Right hindlimb (tissue), 1 donor: ENCODE data around the gene DHRSX.
A peak's percentile ranks its signal among the peaks of the same experiment; 100 is the strongest.
"Not testable (repeated sequence)": the region's sequence is repeated elsewhere in the genome, so short reads cannot be mapped to it uniquely, and the experiment has no call there.

ENCODE experiments used
- DNase-seq: peaks from one replicate; pipeline ENCODE4 v3.0.0-alpha.2; 2018

DHRSX gene

DNA sequence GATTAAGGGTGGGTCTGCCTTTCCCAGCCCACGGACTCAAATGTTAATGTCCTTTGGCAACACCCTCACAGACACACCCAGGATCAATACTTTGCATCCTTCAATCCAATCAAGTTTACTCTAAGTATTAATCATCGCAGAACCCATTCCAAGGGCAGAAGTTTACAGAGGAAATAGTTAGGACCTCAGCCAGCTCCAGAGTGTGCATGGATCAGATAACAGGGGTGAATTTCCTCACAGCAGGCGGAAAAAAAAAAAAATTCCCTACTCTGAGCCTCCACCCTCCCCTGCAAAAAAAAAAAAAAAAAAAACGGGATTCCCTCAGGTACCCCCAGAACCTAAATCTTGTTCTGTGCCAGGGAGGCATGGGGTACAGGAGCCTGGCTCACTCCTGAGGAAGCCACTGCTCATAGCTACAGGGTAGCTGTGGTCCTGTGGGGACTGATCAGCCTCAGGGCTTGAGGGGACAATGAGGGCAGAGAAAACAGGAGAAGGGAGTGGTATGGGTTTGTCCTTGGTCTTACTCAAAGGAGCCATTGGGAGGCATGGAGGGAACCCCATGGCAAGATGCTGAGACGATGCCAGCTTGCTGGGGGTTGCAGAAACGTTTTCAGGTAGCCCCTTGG is 113.0 kb downstream of the DHRSX start:
- no peak for DNase-seq

DNA sequence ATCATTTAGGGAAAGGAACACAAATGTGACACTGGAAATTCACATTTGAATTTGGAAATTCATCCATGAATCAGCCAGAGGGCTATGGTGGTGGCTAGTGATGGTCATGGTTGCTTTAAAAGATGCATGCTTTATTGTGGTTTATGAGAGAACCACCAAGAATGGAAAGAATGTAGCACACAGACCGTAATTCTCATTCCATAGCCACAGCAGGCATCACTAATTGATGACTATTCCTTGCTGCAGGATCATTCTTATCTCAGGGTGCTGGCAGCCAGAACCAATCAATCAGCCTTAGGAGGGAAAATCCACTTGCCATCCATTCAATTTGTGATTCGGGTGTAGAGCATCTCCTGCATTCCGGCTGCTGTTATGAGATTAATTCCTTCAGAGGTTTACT is 115.6 kb downstream of the DHRSX start:
- no peak for DNase-seq

DNA sequence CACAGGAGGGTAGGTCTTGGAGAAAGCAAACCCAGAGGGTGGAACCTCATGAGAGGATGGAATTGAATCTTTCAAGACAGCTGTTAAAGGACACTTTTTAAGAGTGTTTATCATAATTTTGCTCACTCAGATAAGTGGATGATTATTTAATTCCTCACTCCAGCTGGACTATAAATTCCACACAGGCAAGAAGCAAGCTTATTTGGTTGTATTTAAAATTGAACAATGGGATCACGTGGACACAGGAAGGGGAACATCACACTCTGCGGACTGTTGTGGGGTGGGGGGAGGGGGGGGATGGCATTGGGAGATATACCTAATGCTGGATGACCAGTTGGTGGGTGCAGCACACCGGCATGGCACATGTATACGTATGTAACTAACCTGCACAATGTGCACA is 116.3 kb downstream of the DHRSX start:
- no peak for DNase-seq

DNA sequence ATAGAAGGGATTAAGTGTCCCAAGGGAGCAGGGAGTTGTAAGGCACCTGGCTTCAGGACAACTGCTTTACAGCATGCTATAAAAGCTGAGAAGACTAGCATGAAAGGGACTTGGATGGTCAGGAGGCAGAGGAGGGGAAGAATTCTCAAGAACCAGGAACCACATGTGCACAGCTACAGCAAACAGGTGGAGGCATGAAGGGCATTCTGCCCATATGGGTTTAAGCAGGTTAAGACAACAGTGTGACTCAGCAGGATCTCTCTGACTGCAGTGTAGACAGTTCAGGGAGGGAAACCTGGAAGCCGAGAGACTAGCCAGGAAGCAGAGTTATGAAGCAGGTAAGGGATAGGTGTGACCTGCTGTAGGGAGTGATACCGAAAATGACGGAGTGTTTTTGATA is 117.0 kb downstream of the DHRSX start:
- no peak for DNase-seq

DNA sequence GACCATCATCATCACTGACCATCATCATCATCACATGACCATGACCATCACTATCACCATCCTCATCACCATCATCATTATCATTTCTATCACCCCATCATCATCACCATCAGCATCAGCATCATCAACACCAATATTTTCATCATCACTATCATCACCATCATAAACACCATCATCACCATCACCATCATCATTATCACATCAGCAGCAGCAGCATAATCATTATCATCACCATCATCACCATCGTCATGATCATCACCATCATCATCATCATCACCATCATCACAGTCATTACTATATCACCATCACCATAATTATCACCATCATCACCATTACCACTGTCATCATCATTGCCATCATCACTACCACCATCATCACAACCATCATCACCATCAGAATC is 117.6 kb downstream of the DHRSX start:
- no peak for DNase-seq

DNA sequence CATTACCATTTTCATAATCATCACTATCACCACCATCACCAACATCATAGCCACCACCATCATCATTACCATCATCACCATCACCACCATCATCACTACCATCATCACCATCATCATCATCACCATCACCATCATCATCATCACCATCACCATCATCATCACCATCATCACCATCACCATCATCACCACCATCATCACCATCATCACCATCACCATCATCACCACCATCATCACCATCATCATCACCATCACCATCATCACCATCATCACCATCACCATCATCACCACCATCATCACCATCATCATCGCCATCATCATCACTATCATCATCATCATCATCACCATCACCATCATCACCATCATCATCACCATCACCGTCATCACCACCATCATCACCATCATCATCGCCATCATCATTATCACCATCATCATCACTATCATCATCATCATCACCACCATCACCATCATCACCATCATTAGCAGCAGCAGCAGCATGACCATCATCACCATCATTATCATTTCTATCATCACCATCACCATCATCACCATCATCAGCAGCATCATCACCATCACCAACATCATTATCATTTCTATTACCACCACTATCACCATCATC is 118.2 kb downstream of the DHRSX start:
- not testable (repeated sequence) for DNase-seq

DNA sequence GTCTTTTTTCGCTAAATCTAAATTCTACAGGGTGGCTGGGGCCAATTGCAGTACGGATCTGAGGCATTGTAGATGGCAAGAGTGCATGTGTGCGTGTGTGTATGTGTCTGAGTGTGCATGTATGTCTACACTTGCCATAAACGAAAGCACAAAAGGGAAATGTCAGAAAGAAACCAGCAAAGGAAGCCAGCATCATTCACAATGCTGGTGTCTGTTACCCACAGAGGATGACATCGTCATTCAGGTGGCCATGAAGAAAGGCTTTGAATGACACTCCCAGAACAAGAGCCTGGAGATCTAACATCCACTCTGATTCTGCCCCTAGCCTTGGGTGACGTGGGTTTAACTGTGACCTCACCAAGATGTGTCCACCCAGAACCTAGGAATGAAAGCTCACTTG is 124.6 kb downstream of the DHRSX start:
- DNase-seq, result no peak

DNA sequence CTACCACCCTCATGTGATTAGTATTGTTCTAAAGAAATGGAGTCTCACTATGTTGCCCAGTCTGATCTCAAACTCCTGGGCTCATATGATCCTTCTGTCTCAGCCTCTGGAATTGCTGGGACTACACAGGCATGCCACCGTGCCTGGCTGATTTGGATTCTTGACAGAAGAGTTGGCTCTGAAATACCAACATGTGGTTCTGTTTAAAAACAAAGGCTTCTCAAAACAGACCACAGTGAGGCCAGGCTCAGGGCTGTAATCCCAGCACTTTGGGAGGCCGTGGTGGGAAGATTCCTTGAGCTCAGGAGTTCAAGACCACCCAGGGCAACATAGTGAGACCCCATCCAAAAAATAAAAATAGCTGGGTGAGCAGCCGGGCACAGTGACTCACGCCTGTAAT is 126.7 kb downstream of the DHRSX start:
- DNase-seq, result no peak

DNA sequence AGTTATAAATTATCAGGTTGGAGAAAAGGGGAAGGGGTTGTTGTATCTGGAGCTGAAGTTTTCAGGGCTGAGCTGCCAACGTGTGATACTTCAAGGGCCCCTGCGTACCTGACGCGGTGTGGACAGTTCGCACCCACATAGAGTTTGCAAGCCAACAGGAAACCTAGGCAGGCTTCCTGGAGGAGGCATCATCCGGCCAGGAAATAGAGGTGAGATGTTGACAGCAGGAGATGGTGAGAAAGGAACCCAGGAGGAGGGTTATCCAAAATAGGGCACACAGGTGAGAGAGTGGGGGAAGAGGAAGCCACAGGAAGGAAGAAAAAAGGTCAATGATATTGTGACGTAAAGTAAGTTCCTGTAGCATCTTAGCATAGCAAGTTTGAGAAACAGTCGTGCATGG is 127.2 kb downstream of the DHRSX start:
- no peak for DNase-seq

DNA sequence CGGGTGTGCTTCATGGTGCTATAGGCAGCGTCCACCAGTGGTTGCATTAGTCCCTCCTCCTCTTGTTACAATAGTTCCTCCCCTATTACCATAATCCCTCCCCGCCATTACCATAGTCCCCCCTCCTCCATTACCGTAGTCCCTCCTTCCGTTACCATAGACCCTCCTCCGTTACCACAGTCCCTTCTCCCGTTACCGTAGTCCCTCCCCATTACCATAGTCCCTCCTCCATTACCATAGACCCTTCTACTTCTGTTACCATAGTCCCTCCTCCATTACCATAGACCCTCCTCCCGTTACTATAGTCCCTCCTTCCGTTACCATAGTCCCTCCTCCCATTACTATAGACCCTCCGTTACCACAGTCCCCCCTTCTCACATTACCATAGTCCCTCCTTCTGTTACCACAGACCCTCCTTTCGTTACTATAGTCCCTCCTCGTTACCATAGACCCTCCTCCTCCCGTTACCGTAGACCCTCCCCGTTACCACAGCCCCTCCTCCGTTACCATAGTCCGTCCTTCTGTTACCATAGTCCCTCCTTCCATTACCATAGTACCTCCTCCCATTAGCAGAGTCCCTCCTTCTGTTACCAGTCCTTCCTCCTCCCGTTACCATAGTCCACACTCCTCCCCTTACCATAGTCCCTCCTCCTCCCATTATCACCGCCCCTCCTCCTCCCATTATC is 129.6 kb downstream of the DHRSX start:
- DNase-seq, result no peak

DNA sequence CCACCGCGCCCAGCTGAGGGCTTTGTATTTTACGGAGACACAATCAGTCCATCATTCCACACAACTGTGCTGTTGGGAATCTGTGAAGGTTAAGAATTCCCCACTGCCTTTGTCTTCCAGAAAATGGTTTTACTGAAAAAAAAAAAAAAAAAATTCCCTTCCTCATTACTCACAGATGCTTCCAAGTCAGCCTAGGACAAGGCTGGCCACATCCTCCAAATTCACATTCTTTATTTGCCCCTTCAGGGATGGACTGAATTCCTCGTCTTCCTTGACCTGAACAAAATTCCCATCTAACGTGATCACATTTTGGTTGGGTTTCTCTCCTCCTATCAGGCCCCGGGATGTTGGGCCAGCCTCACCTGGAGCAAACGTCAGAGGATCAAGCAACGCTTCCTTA is 130.3 kb downstream of the DHRSX start:
- no peak for DNase-seq

DNA sequence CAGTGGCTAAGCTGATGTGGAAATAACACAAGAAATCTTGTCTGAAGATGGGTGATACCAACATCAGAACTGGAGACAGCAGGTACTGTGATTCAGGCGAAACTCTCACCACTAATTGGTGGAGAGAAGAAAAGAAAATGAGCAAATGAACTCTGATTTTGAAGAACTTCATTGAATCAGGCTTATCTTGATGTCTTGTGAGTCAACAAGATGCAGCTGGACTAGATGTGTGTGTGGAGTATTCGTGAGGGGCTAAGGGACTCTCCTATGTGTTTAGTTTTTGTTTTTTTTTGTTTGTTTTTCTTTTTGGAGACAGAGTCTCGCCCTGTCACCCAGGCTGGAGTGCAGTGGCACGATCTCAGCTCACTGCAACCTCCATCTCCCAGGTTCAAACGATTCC is 131.6 kb downstream of the DHRSX start:
- no peak for DNase-seq

DNA sequence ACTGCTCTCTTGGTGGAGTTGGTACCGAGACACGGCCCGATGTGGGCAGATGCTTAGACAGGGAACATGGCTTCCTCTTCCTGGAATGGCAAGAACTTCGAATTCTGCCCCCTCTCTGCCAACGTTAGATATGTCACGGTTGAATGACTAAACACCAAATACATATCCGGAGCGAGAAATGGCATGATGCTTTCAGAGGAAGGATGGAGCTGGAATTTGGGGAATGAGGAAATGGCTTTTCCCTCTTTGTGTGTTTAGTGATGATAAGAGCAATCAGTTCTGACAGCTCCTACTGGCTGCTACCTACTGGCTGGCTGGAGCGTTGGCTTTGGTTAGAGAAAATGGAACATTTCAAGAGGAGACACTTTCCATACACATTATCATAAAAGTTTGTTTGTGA is 140.0 kb downstream of the DHRSX start:
- DNase-seq, result no peak

DNA sequence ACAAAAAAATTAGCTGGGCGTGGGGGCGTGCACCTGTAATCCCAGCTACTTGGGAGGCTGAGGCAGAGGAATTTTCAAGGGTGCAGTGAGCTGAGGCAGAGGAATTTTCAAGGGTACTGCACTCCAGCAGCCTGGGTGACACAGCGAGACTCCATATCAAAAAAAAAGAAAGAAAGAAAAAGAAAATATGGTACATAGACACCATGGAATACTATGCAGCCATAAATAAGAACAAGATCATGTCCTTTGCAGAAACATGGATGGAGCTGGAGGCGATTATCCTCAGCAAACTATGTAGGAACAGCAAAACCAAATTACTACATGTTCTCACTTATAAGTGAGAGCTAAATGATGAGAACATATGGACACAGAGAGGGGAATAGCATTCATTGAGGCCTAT is 141.3 kb downstream of the DHRSX start:
- DNase-seq, result not testable (repeated sequence)

DNA sequence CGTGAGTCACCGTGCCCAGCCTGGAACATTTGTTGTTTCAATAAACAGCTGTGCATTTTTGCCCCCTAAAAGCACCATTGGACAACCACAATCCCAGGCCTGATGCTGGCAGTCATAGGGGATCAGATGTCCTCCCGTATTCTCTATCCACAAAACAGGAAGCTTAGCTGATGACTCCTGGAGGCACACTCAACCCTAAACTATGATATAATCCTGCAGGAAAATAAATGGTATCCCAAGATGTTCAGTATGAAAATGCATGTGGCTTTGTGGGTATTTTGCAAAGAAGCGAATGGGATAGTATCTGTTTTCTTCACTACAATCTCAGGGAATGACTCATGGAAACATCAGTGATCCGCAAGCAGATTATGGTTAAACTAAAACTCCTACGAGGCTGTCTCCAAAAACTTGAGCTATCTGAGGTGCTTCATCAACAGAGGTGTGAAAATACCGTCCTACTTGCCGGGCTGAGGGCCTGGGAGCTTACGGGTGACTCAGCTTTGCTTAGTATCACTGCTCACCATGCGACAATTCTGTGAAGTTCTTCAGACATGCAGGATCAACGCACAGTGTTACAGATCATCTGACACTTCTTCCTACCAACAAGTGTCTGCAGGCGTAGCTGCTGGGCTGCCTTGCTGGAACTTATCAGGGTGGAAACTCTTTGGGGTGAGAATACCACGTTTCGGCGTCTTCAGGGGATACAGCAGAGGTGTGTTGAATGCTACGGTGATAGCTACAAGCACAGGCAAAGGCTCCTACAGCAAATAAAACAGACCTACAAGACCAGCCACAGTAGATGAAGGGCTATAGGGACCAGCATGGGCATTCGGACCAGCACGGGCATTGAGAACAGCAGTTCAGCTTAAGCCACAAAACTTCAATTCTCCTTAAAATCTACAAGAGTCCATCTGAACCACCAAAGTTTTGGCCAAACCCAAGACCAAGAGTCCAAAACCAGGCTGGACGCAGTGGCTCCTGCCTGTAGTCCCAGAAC is 148.5 kb downstream of the DHRSX start:
- DNase-seq, result peak; percentile 41

DNA sequence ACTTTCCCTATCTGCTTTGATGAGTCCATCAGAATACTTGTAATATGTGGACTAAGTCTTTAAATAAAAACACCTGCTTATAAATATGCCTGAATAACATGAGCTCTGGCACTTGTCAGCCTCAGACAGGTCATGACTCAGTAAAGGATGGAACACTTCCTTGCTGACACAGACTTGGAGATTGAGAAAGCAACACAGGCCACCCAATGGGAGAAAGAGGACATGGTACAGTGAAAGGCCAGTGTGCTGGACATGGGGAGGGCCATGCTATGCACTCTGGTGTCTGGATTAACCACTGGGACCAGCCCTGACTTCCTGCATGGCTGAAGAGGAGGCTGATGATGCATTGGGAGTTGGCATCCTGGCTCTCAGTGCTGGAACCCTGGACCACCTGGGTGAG is 149.5 kb downstream of the DHRSX start:
- DNase-seq, result no peak

DNA sequence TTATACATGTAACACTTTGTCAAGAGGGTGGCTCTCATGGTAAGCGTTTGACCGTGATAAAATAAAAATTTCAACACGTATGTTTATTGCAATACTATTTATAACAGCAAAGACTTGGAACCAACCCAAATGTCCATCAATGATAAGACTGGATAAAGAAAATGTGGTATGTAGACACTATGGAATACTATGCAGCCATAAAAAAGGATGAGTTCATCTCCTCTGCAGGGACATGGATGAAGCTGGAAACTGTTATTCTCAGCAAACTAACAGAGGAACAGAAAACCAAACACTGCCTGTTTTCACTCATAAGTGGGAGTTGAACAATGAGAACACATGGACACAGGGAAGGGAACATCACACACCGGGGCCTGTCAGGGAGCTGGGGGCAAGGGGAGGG is 150.1 kb downstream of the DHRSX start:
- DNase-seq, result not testable (repeated sequence)

DNA sequence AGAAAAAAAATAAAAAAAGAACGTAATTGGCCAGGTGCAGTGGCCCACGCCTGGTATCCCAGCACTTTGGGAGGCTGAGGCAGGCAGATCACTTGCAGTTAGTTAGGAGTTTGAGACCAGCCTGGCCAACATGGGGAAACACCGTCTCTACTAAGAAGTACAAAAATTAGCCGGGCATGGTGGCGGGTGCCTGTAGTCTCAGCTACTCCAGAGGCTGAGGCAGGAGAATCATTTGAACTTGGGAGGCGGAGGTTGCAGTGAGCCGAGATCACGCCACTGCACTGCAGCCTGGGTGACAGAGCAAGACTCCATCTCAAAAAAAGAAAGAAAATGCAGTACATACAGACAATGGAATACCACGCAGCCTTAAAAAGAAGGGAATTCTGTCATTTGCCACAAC is 150.7 kb downstream of the DHRSX start:
- not testable (repeated sequence) for DNase-seq

DNA sequence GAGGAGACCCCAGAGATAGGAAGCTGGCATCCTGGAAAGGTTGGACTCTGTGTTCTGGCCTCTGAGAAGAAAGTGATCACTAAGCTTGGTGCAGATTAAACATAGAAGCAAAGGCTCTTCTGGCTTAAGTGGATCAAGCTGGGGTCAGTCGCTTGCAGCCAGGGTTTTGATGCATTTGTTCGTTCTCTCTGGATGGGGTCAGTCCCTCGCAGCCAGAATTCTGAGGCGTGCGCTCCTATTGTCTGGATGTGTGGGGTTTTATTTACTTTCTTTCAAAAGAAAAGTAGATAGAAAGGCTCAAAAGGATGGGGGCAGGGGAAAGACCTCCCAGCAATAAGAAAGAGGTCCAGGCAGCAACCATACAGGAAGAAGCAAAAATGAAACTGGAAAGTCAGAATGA is 152.6 kb downstream of the DHRSX start:
- no peak for DNase-seq

DNA sequence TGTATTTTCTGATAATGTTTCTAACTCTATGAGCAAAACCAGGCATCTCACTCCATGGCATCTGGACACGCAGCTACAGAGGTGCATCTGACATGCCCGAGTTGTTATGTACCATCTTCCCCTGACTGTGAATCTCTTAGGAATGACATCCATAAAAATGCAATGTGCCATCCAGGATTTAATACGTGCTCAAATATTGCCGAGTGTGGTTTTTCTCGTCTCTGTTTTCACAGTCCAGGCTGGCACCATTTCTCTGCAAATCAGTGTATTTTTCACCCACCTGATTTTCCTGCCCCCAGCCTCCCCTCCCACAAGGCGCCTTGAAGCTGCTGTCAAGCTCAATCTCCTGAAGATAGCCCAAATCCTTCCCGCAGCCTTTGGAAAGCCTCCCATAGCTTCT is 154.6 kb downstream of the DHRSX start:
- no peak for DNase-seq

DNA sequence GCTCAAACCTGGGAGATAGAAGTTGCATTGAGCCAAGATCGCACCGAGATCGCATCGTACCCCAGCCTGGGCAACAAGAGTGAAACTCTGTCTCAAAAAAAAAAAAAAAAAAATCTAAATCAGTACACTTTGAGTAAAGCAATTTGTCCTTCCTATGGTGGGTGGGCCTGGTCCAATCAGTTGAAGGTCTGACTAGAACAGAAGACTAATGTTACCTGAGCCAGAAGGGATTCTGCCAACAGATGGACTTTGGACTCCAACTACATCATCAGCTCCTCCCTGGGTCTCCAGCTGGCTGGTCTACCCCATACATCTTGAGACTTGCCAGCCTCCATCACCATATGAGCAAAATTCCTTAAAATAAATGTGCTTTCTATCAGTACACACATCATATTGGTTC is 155.2 kb downstream of the DHRSX start:
- no peak for DNase-seq

DNA sequence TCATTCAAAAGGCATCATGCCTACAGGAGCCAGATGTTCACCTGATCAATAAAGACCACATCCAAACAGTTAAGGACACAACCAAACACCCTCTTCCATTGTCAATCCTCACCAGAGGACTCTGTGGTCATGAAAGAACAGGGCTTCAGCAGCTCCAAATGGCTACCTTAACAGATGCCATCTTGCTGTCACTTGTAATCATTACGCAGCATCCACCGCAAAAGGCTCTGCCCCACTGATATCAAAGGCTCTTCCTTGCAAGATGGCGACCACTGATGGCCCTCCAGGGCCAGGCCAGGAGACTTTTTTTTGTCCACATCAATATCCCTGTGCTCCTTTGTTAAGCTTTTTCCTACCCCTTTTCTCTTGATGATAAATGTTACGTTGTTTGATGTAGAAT is 157.4 kb downstream of the DHRSX start:
- no peak for DNase-seq

DNA sequence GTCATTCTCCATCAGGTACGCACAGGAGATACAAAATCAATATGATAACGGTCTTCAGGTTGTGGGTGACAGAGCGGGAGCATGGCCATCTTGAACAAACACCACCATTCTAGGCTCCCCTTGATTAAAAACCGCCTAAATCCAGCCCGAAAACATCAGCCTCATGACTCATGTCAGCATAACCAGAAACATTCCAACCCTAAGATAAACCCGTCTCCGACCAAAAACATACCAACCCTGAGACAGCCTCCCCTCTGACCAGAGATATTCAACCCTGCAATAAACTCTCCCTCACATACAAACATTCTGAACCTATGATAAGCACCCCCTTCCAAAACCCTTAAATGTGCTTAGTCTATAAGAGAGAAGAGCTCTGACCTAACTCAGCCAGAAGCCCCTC is 157.9 kb downstream of the DHRSX start:
- DNase-seq, result no peak
